GM23338 (cell line): ENCODE data around the gene TAF4. TPM values are rescaled to one million over a fixed set of nuclear protein-coding genes. Genes with fewer than 3 reads are reported as not detected.

Experiments
- ATAC-seq: fragments of 200-7000 bp; cut with Tn5 transposase; 3 replicates; pipeline ENCODE4 v1.9.1; 2020
- DNase-seq: peaks from one replicate; pipeline ENCODE4 v3.0.0-alpha.2; 2015; ENCODE audit warnings: low spot score
- H2AFZ ChIP-seq: fragments of 200-600 bp; sonication (generic); 2 replicates; pipeline ENCODE4 v1.8.0; 2016; ENCODE audit warnings: antibody characterized with exemption, mild to moderate bottlenecking, moderate library complexity
- H3F3A ChIP-seq: fragments of 200-600 bp; sonication (generic); replicated peaks from 2 replicates; pipeline ENCODE4 v1.8.0; 2017; ENCODE audit warnings: antibody characterized with exemption, mixed run types, low read depth
- H3K27ac ChIP-seq: fragments of 200-600 bp; sonication (generic); 2 replicates; pipeline ENCODE4 v1.6.1; 2016; ENCODE audit warnings: low read depth
- H3K27me3 ChIP-seq: fragments of 200-600 bp; sonication (generic); 2 replicates; pipeline ENCODE4 v1.8.0; 2016; ENCODE audit warnings: mild to moderate bottlenecking, mixed run types, moderate library complexity; ENCODE audit not compliant: insufficient read depth
- H3K36me3 ChIP-seq: fragments of 200-600 bp; sonication (generic); 2 replicates; pipeline ENCODE4 v1.8.0; 2016; ENCODE audit warnings: mild to moderate bottlenecking; ENCODE audit not compliant: insufficient read depth
- H3K4me1 ChIP-seq: fragments of 200-600 bp; sonication (generic); 2 replicates; pipeline ENCODE4 v1.8.0; 2016; ENCODE audit warnings: mild to moderate bottlenecking, moderate library complexity; ENCODE audit not compliant: insufficient read depth
- H3K4me2 ChIP-seq: fragments of 200-600 bp; sonication (generic); 2 replicates; pipeline ENCODE4 v1.7.1; 2017; ENCODE audit warnings: mixed run types
- H3K4me3 ChIP-seq: fragments of 200-600 bp; sonication (generic); 2 replicates; pipeline ENCODE4 v1.6.1; 2016; ENCODE audit warnings: mixed run types
- H3K79me2 ChIP-seq: fragments of 200-600 bp; sonication (generic); replicated peaks from 2 replicates; pipeline ENCODE4 v1.8.0; 2017; ENCODE audit warnings: mild to moderate bottlenecking; ENCODE audit not compliant: insufficient read depth
- H3K9me2 ChIP-seq: fragments of 200-600 bp; sonication (generic); 2 replicates; pipeline ENCODE4 v1.8.0; 2017; ENCODE audit not compliant: insufficient read depth
- H4K20me1 ChIP-seq: fragments of 200-600 bp; sonication (generic); replicated peaks from 2 replicates; pipeline ENCODE4 v1.8.0; 2017; ENCODE audit warnings: mild to moderate bottlenecking; ENCODE audit not compliant: insufficient read depth
- H3K27ac Mint-ChIP-seq: 2 replicates; pipeline ENCODE4 v1.8.0; 2020; ENCODE audit warnings: inconsistent platforms, mild to moderate bottlenecking, moderate library complexity, mixed read lengths
- H3K27me3 Mint-ChIP-seq: 3 replicates; pipeline ENCODE4 v1.8.0; 2022; ENCODE audit warnings: low read depth, mild to moderate bottlenecking, moderate library complexity, mixed read lengths, inconsistent platforms; ENCODE audit not compliant: insufficient read depth, poor library complexity
- H3K36me3 Mint-ChIP-seq: 3 replicates; pipeline ENCODE4 v1.8.0; 2021; ENCODE audit warnings: low read depth, mild to moderate bottlenecking, inconsistent platforms, moderate library complexity, mixed read lengths
- H3K4me1 Mint-ChIP-seq: 3 replicates; pipeline ENCODE4 v1.8.0; 2020; ENCODE audit warnings: mild to moderate bottlenecking, inconsistent platforms, mixed read lengths
- H3K4me3 Mint-ChIP-seq: 3 replicates; pipeline ENCODE4 v1.8.0; 2021; ENCODE audit warnings: moderate library complexity, mild to moderate bottlenecking, inconsistent platforms, mixed read lengths
- H3K9me3 Mint-ChIP-seq: 3 replicates; pipeline ENCODE4 v1.8.0; 2020; ENCODE audit warnings: moderate library complexity, mild to moderate bottlenecking, inconsistent platforms, mixed read lengths
- CREB1 ChIP-seq: fragments of 250-450 bp; sonication (Bioruptor Pico); IDR thresholded peaks from 2 replicates; pipeline ENCODE4 v1.5.0; 2020; ENCODE audit warnings: low read depth, mild to moderate bottlenecking, moderate library complexity
- CTCF ChIP-seq, 2 experiments: fragments of 200-600 bp in 1 of 2; sonication (generic) in 1 of 2; conservative IDR thresholded peaks; 2 replicates each; pipeline versions ENCODE4 v1.5.1 to v1.6.1; 2016 to 2017; ENCODE audit warnings: antibody characterized with exemption in 2 of 2, low read depth in 2 of 2, mild to moderate bottlenecking in 2 of 2, moderate library complexity in 1 of 2
- EZH2phosphoT487 ChIP-seq: fragments of 200-600 bp; sonication (generic); IDR thresholded peaks from one replicate; pipeline ENCODE4 v1.8.1; 2018; ENCODE audit warnings: antibody characterized with exemption; ENCODE audit not compliant: unreplicated experiment
- JUNB ChIP-seq: IDR thresholded peaks from one replicate; pipeline ENCODE4 v1.6.1; 2016; ENCODE audit warnings: antibody characterized with exemption; ENCODE audit not compliant: unreplicated experiment
- NANOG ChIP-seq: IDR thresholded peaks from 2 replicates; pipeline ENCODE4 v1.6.1; 2016; ENCODE audit warnings: antibody characterized with exemption, borderline replicate concordance
- POLR2AphosphoS5 ChIP-seq: IDR thresholded peaks from 2 replicates; pipeline ENCODE4 v1.6.1; 2016; ENCODE audit warnings: antibody characterized with exemption, low read depth
- REST ChIP-seq: IDR thresholded peaks from one replicate; pipeline ENCODE4 v1.6.1; 2018; ENCODE audit warnings: antibody characterized with exemption; ENCODE audit not compliant: unreplicated experiment
- STAT1 ChIP-seq: IDR thresholded peaks from one replicate; pipeline ENCODE4 v1.6.1; 2016; ENCODE audit warnings: antibody characterized with exemption; ENCODE audit not compliant: unreplicated experiment
- ZNF114 ChIP-seq: fragments of 250-450 bp; sonication (Bioruptor Pico); IDR thresholded peaks from 2 replicates; pipeline ENCODE4 v1.5.0; 2020; ENCODE audit warnings: mild to moderate bottlenecking, moderate library complexity
- ZNF331 ChIP-seq: fragments of 250-450 bp; sonication (Bioruptor Pico); IDR thresholded peaks from 2 replicates; pipeline ENCODE4 v1.5.0; 2020; ENCODE audit warnings: low read depth, mild to moderate bottlenecking, moderate library complexity
- polyA plus RNA-seq: library from polyadenylated mRNA; unstranded; fragments of >200 nt; fragmentation: Nextera tagmentation; extraction: Ambion mirVana; gene quantifications from 2 replicates; pipeline ENCODE4 v1.2.1, GENCODE V29; 2016
- total RNA-seq: library from RNA; depleted of rRNA; stranded (reverse); fragments of >200 nt; shearing (Covaris generic); gene quantifications from 2 replicates; pipeline ENCODE4 v1.2.3, GENCODE V29; 2014

Gene TAF4
- total and polyA plus RNA-seq, 2 experiments from 2014 or later, result 7.2 to 60.0 TPM

- Mint-ChIP-seq H3K36me3 (peaks cover 6% of the 10 kb centered on the region; the same call in 2 of the 3 replicates), H3K4me1 (peaks cover 19% of the 10 kb centered on the region), H3K9me3 (peaks cover 4% of the 10 kb centered on the region; the same call in 2 of the 3 replicates), H3K27ac (no peak overlapping the region), H3K27me3 (peaks cover 15% of the 10 kb centered on the region), H3K4me3 (no peak overlapping the region)
- no peaks in the 10 kb centered on the region for H3K4me1 ChIP-seq
- no peaks in the 10 kb centered on the region for H3K79me2 ChIP-seq
- no peak overlapping the region for H3K4me3 ChIP-seq
- no peak for DNase-seq
- H3K27ac ChIP-seq, result no peak overlapping the region
- H3K9me2 ChIP-seq, result no peaks in the 10 kb centered on the region
- no peaks in the 10 kb centered on the region for H3F3A ChIP-seq
- no peaks in the 10 kb centered on the region for H3K27me3 ChIP-seq
- no peak overlapping the region for H2AFZ ChIP-seq
- no peaks in the 10 kb centered on the region for H3K36me3 ChIP-seq
- H3K4me2 ChIP-seq, result no peak overlapping the region
- TF ChIP-seq JUNB, result no peak
- TF ChIP-seq CTCF (conservative IDR thresholded peaks at IDR 0.05; ENCODE audit: low read depth in 2 of 2), result no peak
- no peak for TF ChIP-seq NANOG
- no peak for TF ChIP-seq STAT1
- TF ChIP-seq ZNF114, result no peak
- TF ChIP-seq REST, result no peak
- no peak for TF ChIP-seq CREB1 (CRISPR knock-in tag)
- no peak for TF ChIP-seq POLR2AphosphoS5
- no peak for TF ChIP-seq EZH2phosphoT487
- TF ChIP-seq ZNF331 (CRISPR knock-in tag), result no peak
- ATAC-seq, result no peak
- H4K20me1 ChIP-seq, result no peaks in the 10 kb centered on the region
Observed at GRCh38 chr20:61933481-61933950, 132.2 kb downstream of the TAF4 start.

GRCh38 chr20:61932711-61933480, 132.8 kb downstream of the TAF4 start:
- Histone ChIP-seq H3K4me1 (no peaks in the 10 kb centered on the region), H3F3A (no peaks in the 10 kb centered on the region), H3K36me3 (no peaks in the 10 kb centered on the region), H3K4me2 (no peak overlapping the region), H3K4me3 (no peak overlapping the region), H4K20me1 (no peaks in the 10 kb centered on the region), H3K27me3 (no peaks in the 10 kb centered on the region), H3K79me2 (no peaks in the 10 kb centered on the region), H3K9me2 (no peaks in the 10 kb centered on the region), H2AFZ (no peak overlapping the region), H3K27ac (no peak overlapping the region)
- TF ChIP-seq EZH2phosphoT487, result no peak
- TF ChIP-seq STAT1, result no peak
- no peak for ATAC-seq
- Mint-ChIP-seq H3K9me3 (peaks cover 4% of the 10 kb centered on the region; the same call in 2 of the 3 replicates), H3K4me3 (no peak overlapping the region), H3K27me3 (peaks cover 17% of the 10 kb centered on the region), H3K36me3 (peaks cover 7% of the 10 kb centered on the region; the same call in 2 of the 3 replicates), H3K4me1 (peaks cover 19% of the 10 kb centered on the region), H3K27ac (no peak overlapping the region)
- DNase-seq, result no peak
